WTC11 (cell line): Measurements from ENCODE around the gene CALML4. TPM values are rescaled to one million over a fixed set of nuclear protein-coding genes. Genes with fewer than 3 reads are reported as not detected.

Source experiments
- ATAC-seq: fragments of 200-7000 bp; cut with Tn5 transposase; 2 replicates; pipeline ENCODE4 v1.10.0; 2021; ENCODE audit warnings: mild to moderate bottlenecking, moderate library complexity
- CTCF ChIA-PET: fragments of 300-600 bp; sonication (Branson Sonifier 250); formaldehyde crosslinking; loops from one replicate; lab custom pipeline; 2021; ENCODE audit warnings: antibody characterized with exemption; lab: Charles Lee
- POLR2A ChIA-PET: fragments of 350-600 bp; sonication (Branson Sonifier 250); formaldehyde crosslinking; loops from one replicate; lab custom pipeline; 2021; ENCODE audit warnings: antibody characterized with exemption; lab: Charles Lee
- DNase-seq: peaks from one replicate; pipeline ENCODE4 v3.0.0; 2021; ENCODE audit warnings: low spot score
- H3K27ac Mint-ChIP-seq: 2 replicates; pipeline ENCODE4 v1.8.0; 2021; ENCODE audit warnings: mixed read lengths
- H3K27me3 Mint-ChIP-seq: 2 replicates; pipeline ENCODE4 v1.8.0; 2021; ENCODE audit warnings: low read depth, mild to moderate bottlenecking, moderate library complexity, mixed read lengths
- H3K36me3 Mint-ChIP-seq: 2 replicates; pipeline ENCODE4 v1.8.0; 2021; ENCODE audit warnings: mixed read lengths
- H3K4me1 Mint-ChIP-seq: 2 replicates; pipeline ENCODE4 v1.8.0; 2022; ENCODE audit warnings: mixed read lengths
- H3K4me3 Mint-ChIP-seq: 2 replicates; pipeline ENCODE4 v1.8.0; 2021; ENCODE audit warnings: mild to moderate bottlenecking, moderate library complexity, mixed read lengths
- H3K9me3 Mint-ChIP-seq: 2 replicates; pipeline ENCODE4 v1.8.0; 2021; ENCODE audit warnings: mixed read lengths
- ATF1 ChIP-seq: sonication (generic); formaldehyde crosslinking; IDR thresholded peaks from 2 replicates; pipeline ENCODE4 v1.8.1; 2023; ENCODE audit warnings: mild to moderate bottlenecking, moderate library complexity, missing genetic modification reagents
- CREB1 ChIP-seq: sonication (generic); formaldehyde crosslinking; IDR thresholded peaks from 2 replicates; pipeline ENCODE4 v1.8.0; 2023; ENCODE audit warnings: mild to moderate bottlenecking, missing genetic modification reagents
- CREM ChIP-seq: sonication (generic); formaldehyde crosslinking; IDR thresholded peaks from 2 replicates; pipeline ENCODE4 v1.8.1; 2022; ENCODE audit warnings: mild to moderate bottlenecking, missing genetic modification reagents, moderate library complexity
- GRHL2 ChIP-seq: fragments of 250-450 bp; sonication (Bioruptor Pico); IDR thresholded peaks from 2 replicates; pipeline ENCODE4 v1.8.0; 2022; ENCODE audit warnings: mild to moderate bottlenecking, moderate library complexity; ENCODE audit not compliant: insufficient replicate concordance, severe bottlenecking
- NFE2L1 ChIP-seq: sonication (generic); formaldehyde crosslinking; IDR thresholded peaks from 2 replicates; pipeline ENCODE4 v1.8.1; 2023; ENCODE audit warnings: missing genetic modification reagents
- NFYB ChIP-seq: sonication (generic); formaldehyde crosslinking; conservative IDR thresholded peaks from 2 replicates; pipeline ENCODE4 v1.8.0; 2022; ENCODE audit warnings: low read depth, missing genetic modification reagents
- NR3C1 ChIP-seq: sonication (generic); formaldehyde crosslinking; conservative IDR thresholded peaks from 2 replicates; pipeline ENCODE4 v1.8.1; 2023; ENCODE audit warnings: low read depth, mild to moderate bottlenecking, missing genetic modification reagents
- TCF7 ChIP-seq: sonication (generic); formaldehyde crosslinking; IDR thresholded peaks from 2 replicates; pipeline ENCODE4 v1.8.0; 2022; ENCODE audit warnings: mild to moderate bottlenecking, low read depth, missing genetic modification reagents, moderate library complexity
- ZNF219 ChIP-seq: sonication (generic); formaldehyde crosslinking; IDR thresholded peaks from 2 replicates; pipeline ENCODE4 v1.8.0; 2023; ENCODE audit warnings: missing genetic modification reagents, mild to moderate bottlenecking, borderline replicate concordance
- ZNF317 ChIP-seq: sonication (generic); formaldehyde crosslinking; IDR thresholded peaks from 2 replicates; pipeline ENCODE4 v1.8.1; 2023; ENCODE audit warnings: low read depth, mild to moderate bottlenecking, moderate library complexity, missing genetic modification reagents, borderline replicate concordance
- total RNA-seq: library from RNA; stranded (reverse); gene quantifications from 3 replicates; pipeline ENCODE4 v1.2.3, GENCODE V29; 2021
- TF ChIP-seq, protein P1 (sequence below): sonication (generic); formaldehyde crosslinking; IDR thresholded peaks from 2 replicates; pipeline ENCODE4 v1.8.0; 2023; ENCODE audit warnings: missing genetic modification reagents
- TF ChIP-seq, protein P2 (sequence below): fragments of 250-450 bp; sonication (Bioruptor Pico); IDR thresholded peaks from 2 replicates; pipeline ENCODE4 v2.1.2; 2022; ENCODE audit warnings: mild to moderate bottlenecking, moderate library complexity
- TF ChIP-seq, protein P3 (sequence below): sonication (generic); formaldehyde crosslinking; IDR thresholded peaks from 2 replicates; pipeline ENCODE4 v1.8.1; 2022; ENCODE audit warnings: missing genetic modification reagents, borderline replicate concordance
- TF ChIP-seq, protein P4 (sequence below): fragments of 250-450 bp; sonication (Bioruptor Pico); IDR thresholded peaks from 2 replicates; pipeline ENCODE4 v1.9.0; 2021; ENCODE audit warnings: mild to moderate bottlenecking
- TF ChIP-seq, protein P5 (sequence below): sonication (generic); formaldehyde crosslinking; IDR thresholded peaks from 2 replicates; pipeline ENCODE4 v1.8.0; 2023; ENCODE audit warnings: missing genetic modification reagents, mild to moderate bottlenecking, borderline replicate concordance
- TF ChIP-seq, protein P6 (sequence below): sonication (generic); formaldehyde crosslinking; IDR thresholded peaks from 2 replicates; pipeline ENCODE4 v1.8.0; 2023; ENCODE audit warnings: mild to moderate bottlenecking, missing genetic modification reagents
- TF ChIP-seq, protein P7 (sequence below): sonication (generic); formaldehyde crosslinking; conservative IDR thresholded peaks from 2 replicates; pipeline ENCODE4 v1.8.1; 2022; ENCODE audit warnings: mild to moderate bottlenecking, missing genetic modification reagents
- TF ChIP-seq, protein P8 (sequence below): fragments of 250-450 bp; sonication (Bioruptor Pico); IDR thresholded peaks from 2 replicates; pipeline ENCODE4 v1.9.0; 2021; ENCODE audit warnings: moderate library complexity, mild to moderate bottlenecking, inconsistent platforms, borderline replicate concordance

The CALML4 gene
- total RNA-seq, 1 experiment from 2014 or later = 9.8 TPM

DNA sequence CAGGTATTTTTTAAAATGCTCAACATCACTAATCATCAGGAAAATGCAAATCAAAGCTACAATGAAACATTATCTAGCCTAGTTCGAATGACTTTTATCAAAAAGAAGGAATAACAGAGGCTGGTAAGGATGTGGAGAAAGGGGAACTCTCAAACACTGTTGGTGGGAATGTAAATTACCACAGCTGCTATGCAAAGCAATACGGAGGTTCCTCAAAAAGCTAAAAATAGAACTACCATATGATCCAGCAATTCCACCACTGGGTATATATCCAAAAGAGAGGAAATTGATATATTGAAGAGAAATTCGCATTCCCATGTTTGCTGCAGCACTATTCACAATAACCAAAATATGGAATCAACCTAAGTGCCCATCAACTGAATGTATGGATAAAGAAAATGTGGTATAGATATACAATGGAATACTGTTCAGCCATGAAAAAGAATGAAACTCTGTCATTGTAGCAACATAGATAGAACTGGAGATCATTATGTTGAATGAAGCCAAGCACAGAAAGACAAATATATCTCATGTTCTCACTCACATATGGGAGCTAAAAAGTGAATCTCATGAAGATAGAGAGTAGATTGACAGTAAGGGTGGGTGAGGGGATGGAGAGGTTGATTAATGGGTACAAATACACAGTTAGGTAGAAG, 44.1 kb upstream of the CALML4 start:
- peaks cover 31% of the 10 kb centered on the region for H3K9me3 Mint-ChIP-seq

DNA sequence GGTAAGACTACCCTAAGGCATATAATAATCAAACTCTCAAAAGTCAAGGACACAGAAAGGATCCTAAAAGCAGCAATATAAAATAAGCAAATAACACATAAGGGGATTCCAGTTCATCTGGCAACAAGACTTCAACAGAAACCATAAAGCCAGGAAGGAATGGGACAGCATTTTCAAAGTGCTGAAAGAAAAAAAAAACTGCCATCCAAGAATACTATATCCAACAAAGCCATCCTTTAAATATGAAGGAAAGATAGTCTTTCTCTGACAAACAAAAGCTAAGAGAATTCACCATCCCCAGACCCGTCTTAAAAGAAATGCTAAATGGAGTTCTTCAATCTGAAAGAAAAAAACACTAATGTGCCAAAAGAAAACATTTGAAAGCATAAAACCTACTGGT, 39.1 kb upstream of the CALML4 start:
- ChIA-PET CTCF (interaction anchor here (0.6 to 3.1 kb wide), 3 partner anchors 9 to 62 kb away, joined by 3 to 10 read pairs (median 5); no protein-coding TSS in a partner anchor), POLR2A (no interaction called here)
- DNase-seq (no peak), ATAC-seq (no peak)
- Mint-ChIP-seq H3K4me3 (no peak overlapping the region), H3K27me3 (no peaks in the 10 kb centered on the region; the same call in 1 of the 2 replicates), H3K4me1 (peaks cover 14% of the 10 kb centered on the region), H3K9me3 (peaks cover 39% of the 10 kb centered on the region), H3K27ac (no peak overlapping the region), H3K36me3 (peaks cover 16% of the 10 kb centered on the region)
- TF ChIP-seq, protein P1, sequence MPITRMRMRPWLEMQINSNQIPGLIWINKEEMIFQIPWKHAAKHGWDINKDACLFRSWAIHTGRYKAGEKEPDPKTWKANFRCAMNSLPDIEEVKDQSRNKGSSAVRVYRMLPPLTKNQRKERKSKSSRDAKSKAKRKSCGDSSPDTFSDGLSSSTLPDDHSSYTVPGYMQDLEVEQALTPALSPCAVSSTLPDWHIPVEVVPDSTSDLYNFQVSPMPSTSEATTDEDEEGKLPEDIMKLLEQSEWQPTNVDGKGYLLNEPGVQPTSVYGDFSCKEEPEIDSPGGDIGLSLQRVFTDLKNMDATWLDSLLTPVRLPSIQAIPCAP (CRISPR knock-in tag) = no peak
- TF ChIP-seq NFE2L1 (CRISPR knock-in tag) = no peak
- TF ChIP-seq, protein P2, sequence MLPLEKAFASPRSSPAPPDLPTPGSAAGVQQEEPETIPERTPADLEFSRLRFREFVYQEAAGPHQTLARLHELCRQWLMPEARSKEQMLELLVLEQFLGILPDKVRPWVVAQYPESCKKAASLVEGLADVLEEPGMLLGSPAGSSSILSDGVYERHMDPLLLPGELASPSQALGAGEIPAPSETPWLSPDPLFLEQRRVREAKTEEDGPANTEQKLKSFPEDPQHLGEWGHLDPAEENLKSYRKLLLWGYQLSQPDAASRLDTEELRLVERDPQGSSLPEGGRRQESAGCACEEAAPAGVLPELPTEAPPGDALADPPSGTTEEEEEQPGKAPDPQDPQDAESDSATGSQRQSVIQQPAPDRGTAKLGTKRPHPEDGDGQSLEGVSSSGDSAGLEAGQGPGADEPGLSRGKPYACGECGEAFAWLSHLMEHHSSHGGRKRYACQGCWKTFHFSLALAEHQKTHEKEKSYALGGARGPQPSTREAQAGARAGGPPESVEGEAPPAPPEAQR (CRISPR knock-in tag) = no peak
- TF ChIP-seq, protein P3, sequence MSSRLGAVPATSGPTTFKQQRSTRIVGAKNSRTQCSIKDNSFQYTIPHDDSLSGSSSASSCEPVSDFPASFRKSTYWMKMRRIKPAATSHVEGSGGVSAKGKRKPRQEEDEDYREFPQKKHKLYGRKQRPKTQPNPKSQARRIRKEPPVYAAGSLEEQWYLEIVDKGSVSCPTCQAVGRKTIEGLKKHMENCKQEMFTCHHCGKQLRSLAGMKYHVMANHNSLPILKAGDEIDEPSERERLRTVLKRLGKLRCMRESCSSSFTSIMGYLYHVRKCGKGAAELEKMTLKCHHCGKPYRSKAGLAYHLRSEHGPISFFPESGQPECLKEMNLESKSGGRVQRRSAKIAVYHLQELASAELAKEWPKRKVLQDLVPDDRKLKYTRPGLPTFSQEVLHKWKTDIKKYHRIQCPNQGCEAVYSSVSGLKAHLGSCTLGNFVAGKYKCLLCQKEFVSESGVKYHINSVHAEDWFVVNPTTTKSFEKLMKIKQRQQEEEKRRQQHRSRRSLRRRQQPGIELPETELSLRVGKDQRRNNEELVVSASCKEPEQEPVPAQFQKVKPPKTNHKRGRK (CRISPR knock-in tag) = no peak
- no peak for TF ChIP-seq ZNF317 (CRISPR knock-in tag)
- TF ChIP-seq, protein P4, sequence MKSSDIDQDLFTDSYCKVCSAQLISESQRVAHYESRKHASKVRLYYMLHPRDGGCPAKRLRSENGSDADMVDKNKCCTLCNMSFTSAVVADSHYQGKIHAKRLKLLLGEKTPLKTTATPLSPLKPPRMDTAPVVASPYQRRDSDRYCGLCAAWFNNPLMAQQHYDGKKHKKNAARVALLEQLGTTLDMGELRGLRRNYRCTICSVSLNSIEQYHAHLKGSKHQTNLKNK = no peak
- TF ChIP-seq CREB1 (CRISPR knock-in tag) = no peak
- no peak for TF ChIP-seq CREM (CRISPR knock-in tag)
- TF ChIP-seq, protein P5, sequence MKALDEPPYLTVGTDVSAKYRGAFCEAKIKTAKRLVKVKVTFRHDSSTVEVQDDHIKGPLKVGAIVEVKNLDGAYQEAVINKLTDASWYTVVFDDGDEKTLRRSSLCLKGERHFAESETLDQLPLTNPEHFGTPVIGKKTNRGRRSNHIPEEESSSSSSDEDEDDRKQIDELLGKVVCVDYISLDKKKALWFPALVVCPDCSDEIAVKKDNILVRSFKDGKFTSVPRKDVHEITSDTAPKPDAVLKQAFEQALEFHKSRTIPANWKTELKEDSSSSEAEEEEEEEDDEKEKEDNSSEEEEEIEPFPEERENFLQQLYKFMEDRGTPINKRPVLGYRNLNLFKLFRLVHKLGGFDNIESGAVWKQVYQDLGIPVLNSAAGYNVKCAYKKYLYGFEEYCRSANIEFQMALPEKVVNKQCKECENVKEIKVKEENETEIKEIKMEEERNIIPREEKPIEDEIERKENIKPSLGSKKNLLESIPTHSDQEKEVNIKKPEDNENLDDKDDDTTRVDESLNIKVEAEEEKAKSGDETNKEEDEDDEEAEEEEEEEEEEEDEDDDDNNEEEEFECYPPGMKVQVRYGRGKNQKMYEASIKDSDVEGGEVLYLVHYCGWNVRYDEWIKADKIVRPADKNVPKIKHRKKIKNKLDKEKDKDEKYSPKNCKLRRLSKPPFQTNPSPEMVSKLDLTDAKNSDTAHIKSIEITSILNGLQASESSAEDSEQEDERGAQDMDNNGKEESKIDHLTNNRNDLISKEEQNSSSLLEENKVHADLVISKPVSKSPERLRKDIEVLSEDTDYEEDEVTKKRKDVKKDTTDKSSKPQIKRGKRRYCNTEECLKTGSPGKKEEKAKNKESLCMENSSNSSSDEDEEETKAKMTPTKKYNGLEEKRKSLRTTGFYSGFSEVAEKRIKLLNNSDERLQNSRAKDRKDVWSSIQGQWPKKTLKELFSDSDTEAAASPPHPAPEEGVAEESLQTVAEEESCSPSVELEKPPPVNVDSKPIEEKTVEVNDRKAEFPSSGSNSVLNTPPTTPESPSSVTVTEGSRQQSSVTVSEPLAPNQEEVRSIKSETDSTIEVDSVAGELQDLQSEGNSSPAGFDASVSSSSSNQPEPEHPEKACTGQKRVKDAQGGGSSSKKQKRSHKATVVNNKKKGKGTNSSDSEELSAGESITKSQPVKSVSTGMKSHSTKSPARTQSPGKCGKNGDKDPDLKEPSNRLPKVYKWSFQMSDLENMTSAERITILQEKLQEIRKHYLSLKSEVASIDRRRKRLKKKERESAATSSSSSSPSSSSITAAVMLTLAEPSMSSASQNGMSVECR (CRISPR knock-in tag) = no peak

More for the DNA sequence above, 44.1 kb upstream of the CALML4 start:
- H3K36me3 Mint-ChIP-seq = peaks cover 10% of the 10 kb centered on the region
- ATAC-seq = no peak
- DNase-seq = no peak
- CTCF ChIA-PET = interaction anchor here (0.7 to 0.9 kb wide), 3 partner anchors 20 to 93 kb away, joined by 3 read pairs; no protein-coding TSS in a partner anchor
- H3K27ac Mint-ChIP-seq = no peak overlapping the region
- POLR2A ChIA-PET = interaction anchor here (0.7 kb wide), 1 partner anchor 688 kb away, joined by 4 read pairs; no protein-coding TSS in a partner anchor
- peaks cover 7% of the 10 kb centered on the region; the same call in 1 of the 2 replicates for H3K4me1 Mint-ChIP-seq
- TF ChIP-seq, protein P6, sequence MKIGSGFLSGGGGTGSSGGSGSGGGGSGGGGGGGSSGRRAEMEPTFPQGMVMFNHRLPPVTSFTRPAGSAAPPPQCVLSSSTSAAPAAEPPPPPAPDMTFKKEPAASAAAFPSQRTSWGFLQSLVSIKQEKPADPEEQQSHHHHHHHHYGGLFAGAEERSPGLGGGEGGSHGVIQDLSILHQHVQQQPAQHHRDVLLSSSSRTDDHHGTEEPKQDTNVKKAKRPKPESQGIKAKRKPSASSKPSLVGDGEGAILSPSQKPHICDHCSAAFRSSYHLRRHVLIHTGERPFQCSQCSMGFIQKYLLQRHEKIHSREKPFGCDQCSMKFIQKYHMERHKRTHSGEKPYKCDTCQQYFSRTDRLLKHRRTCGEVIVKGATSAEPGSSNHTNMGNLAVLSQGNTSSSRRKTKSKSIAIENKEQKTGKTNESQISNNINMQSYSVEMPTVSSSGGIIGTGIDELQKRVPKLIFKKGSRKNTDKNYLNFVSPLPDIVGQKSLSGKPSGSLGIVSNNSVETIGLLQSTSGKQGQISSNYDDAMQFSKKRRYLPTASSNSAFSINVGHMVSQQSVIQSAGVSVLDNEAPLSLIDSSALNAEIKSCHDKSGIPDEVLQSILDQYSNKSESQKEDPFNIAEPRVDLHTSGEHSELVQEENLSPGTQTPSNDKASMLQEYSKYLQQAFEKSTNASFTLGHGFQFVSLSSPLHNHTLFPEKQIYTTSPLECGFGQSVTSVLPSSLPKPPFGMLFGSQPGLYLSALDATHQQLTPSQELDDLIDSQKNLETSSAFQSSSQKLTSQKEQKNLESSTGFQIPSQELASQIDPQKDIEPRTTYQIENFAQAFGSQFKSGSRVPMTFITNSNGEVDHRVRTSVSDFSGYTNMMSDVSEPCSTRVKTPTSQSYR (CRISPR knock-in tag) = no peak
- TF ChIP-seq NFYB (CRISPR knock-in tag) (no peak), TCF7 (CRISPR knock-in tag) (no peak), NR3C1 (CRISPR knock-in tag) (no peak), ZNF219 (no peak), GRHL2 (CRISPR knock-in tag) (no peak), ATF1 (CRISPR knock-in tag) (no peak)
- TF ChIP-seq, protein P7, sequence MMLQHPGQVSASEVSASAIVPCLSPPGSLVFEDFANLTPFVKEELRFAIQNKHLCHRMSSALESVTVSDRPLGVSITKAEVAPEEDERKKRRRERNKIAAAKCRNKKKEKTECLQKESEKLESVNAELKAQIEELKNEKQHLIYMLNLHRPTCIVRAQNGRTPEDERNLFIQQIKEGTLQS (CRISPR knock-in tag) = no peak
- TF ChIP-seq, protein P3 (CRISPR knock-in tag) = no peak
- TF ChIP-seq, protein P8, sequence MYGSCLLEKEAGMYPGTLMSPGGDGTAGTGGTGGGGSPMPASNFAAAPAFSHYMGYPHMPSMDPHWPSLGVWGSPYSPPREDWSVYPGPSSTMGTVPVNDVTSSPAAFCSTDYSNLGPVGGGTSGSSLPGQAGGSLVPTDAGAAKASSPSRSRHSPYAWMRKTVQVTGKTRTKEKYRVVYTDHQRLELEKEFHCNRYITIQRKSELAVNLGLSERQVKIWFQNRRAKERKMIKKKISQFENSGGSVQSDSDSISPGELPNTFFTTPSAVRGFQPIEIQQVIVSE (CRISPR knock-in tag) = no peak
- no peak overlapping the region for H3K4me3 Mint-ChIP-seq
- H3K27me3 Mint-ChIP-seq = no peaks in the 10 kb centered on the region; the same call in 1 of the 2 replicates
